SJCRH30 (cell line): ENCODE measurements around the gene PRB4. TPM values are rescaled to one million over a fixed set of nuclear protein-coding genes. Genes with fewer than 3 reads are reported as not detected.
"Not testable (repeated sequence)": the region's sequence is repeated elsewhere in the genome, so short reads cannot be mapped to it uniquely, and the experiment has no call there.

ENCODE experiments used
- DNase-seq, 2 experiments: peaks; one replicate each; pipeline ENCODE4 v3.0.0-alpha.2; 2015 to 2020
- H3K27ac ChIP-seq: fragments of 250-450 bp; sonication (Bioruptor Pico); 2 replicates; pipeline ENCODE4 v1.5.1; 2020; ENCODE audit warnings: mild to moderate bottlenecking, moderate library complexity
- H3K27me3 ChIP-seq: fragments of 250-450 bp; sonication (Bioruptor Pico); 2 replicates; pipeline ENCODE4 v1.5.1; 2020; ENCODE audit warnings: mild to moderate bottlenecking, moderate library complexity
- H3K36me3 ChIP-seq: fragments of 250-450 bp; sonication (Bioruptor Pico); 2 replicates; pipeline ENCODE4 v1.5.1; 2020; ENCODE audit warnings: mild to moderate bottlenecking, moderate library complexity
- H3K4me1 ChIP-seq: fragments of 250-450 bp; sonication (Bioruptor Pico); 2 replicates; pipeline ENCODE4 v1.5.1; 2020; ENCODE audit warnings: mild to moderate bottlenecking, moderate library complexity
- H3K4me3 ChIP-seq: fragments of 250-450 bp; sonication (Bioruptor Pico); 2 replicates; pipeline ENCODE4 v1.5.1; 2020; ENCODE audit warnings: mild to moderate bottlenecking, moderate library complexity
- H3K9me3 ChIP-seq: fragments of 250-450 bp; sonication (Bioruptor Pico); replicated peaks from 2 replicates; pipeline ENCODE4 v1.5.1; 2020; ENCODE audit warnings: mild to moderate bottlenecking, moderate library complexity
- total RNA-seq: library from RNA; depleted of rRNA; stranded (reverse); fragments of >200 nt; shearing (Covaris generic); gene quantifications from 2 replicates; pipeline ENCODE4 v1.2.3, GENCODE V29; 2014; rRNA removed

Gene PRB4
- total RNA-seq: not detected in 2 replicates

- Histone ChIP-seq H3K4me1 (no peaks in the 10 kb centered on the region), H3K27ac (no peak within 1 kb of the TSS), H3K36me3 (no peaks in the 10 kb centered on the region), H3K9me3 (no peaks in the 10 kb centered on the region), H3K4me3 (no peak within 1 kb of the TSS), H3K27me3 (no peaks in the 10 kb centered on the region)
- no peak for DNase-seq
Measured at GRCh38 chr12:11310336-11310735, at the start of gene PRB4. Gene PRB4, minus strand, starts transcription at chr12:11310436. Its CDS starts 38 bp downstream, at chr12:11310398.

- not testable (repeated sequence) for H3K27ac ChIP-seq, DNase-seq, H3K9me3 ChIP-seq, H3K36me3 ChIP-seq, H3K4me3 ChIP-seq, H3K27me3 ChIP-seq, H3K4me1 ChIP-seq
Measured at GRCh38 chr12:11351736-11352135, 41.5 kb upstream of the PRB4 start.

- no peaks in the 10 kb centered on the region for H3K36me3 ChIP-seq
- H3K9me3 ChIP-seq: no peaks in the 10 kb centered on the region
- DNase-seq: no peak
- H3K27ac ChIP-seq: no peak overlapping the region
- no peak overlapping the region for H3K4me3 ChIP-seq
- no peaks in the 10 kb centered on the region for H3K27me3 ChIP-seq
- no peaks in the 10 kb centered on the region for H3K4me1 ChIP-seq
Measured at GRCh38 chr12:11348439-11348838, 38.2 kb upstream of the PRB4 start.

GRCh38 chr12:11347810-11348209 is 37.6 kb upstream of the PRB4 start:
- DNase-seq: no peak
- Histone ChIP-seq H3K4me1 (no peaks in the 10 kb centered on the region), H3K36me3 (no peaks in the 10 kb centered on the region), H3K9me3 (no peaks in the 10 kb centered on the region), H3K4me3 (no peak overlapping the region), H3K27ac (no peak overlapping the region), H3K27me3 (no peaks in the 10 kb centered on the region)

GRCh38 chr12:11344500-11344899 is 34.3 kb upstream of the PRB4 start:
- H3K4me3 ChIP-seq: no peak overlapping the region
- no peaks in the 10 kb centered on the region for H3K9me3 ChIP-seq
- H3K27ac ChIP-seq: no peak overlapping the region
- no peaks in the 10 kb centered on the region for H3K36me3 ChIP-seq
- no peaks in the 10 kb centered on the region for H3K4me1 ChIP-seq
- no peaks in the 10 kb centered on the region for H3K27me3 ChIP-seq
- no peak for DNase-seq

GRCh38 chr12:11324426-11324825 is 14.2 kb upstream of the PRB4 start:
- Histone ChIP-seq H3K27me3 (no peaks in the 10 kb centered on the region), H3K4me3 (no peak overlapping the region), H3K9me3 (no peaks in the 10 kb centered on the region), H3K36me3 (no peaks in the 10 kb centered on the region), H3K4me1 (no peaks in the 10 kb centered on the region), H3K27ac (no peak overlapping the region)
- no peak for DNase-seq

- no peak for DNase-seq
- Histone ChIP-seq H3K27ac (no peak overlapping the region), H3K4me1 (no peaks in the 10 kb centered on the region)
Measured at GRCh38 chr12:11321980-11322379, 11.7 kb upstream of the PRB4 start.

GRCh38 chr12:11307143-11307542 is 3.1 kb downstream of the PRB4 start:
- Histone ChIP-seq H3K4me1 (no peaks in the 10 kb centered on the region), H3K27me3 (no peaks in the 10 kb centered on the region), H3K4me3 (no peak overlapping the region), H3K9me3 (no peaks in the 10 kb centered on the region), H3K27ac (no peak overlapping the region), H3K36me3 (no peaks in the 10 kb centered on the region)
- DNase-seq: no peak

More at GRCh38 chr12:11321980-11322379, 11.7 kb upstream of the PRB4 start:
- Histone ChIP-seq H3K9me3 (no peaks in the 10 kb centered on the region), H3K36me3 (no peaks in the 10 kb centered on the region), H3K27me3 (no peaks in the 10 kb centered on the region), H3K4me3 (no peak overlapping the region)

GRCh38 chr12:11273449-11273848 is 36.8 kb downstream of the PRB4 start:
- Histone ChIP-seq H3K36me3 (no peaks in the 10 kb centered on the region), H3K4me3 (no peak overlapping the region), H3K9me3 (no peaks in the 10 kb centered on the region), H3K27ac (no peak overlapping the region), H3K4me1 (no peaks in the 10 kb centered on the region), H3K27me3 (no peaks in the 10 kb centered on the region)
- no peak for DNase-seq

- H3K27me3 ChIP-seq: no peaks in the 10 kb centered on the region
- no peaks in the 10 kb centered on the region for H3K9me3 ChIP-seq
- no peak within 1 kb of the TSS for H3K4me3 ChIP-seq
- no peaks in the 10 kb centered on the region for H3K4me1 ChIP-seq
- no peaks in the 10 kb centered on the region for H3K36me3 ChIP-seq
- DNase-seq: no peak
- H3K27ac ChIP-seq: no peak within 1 kb of the TSS
Measured at GRCh38 chr12:11269607-11270006, 40.6 kb downstream of the PRB4 start, which contains the start of gene PRB3. Gene PRB3, minus strand, starts transcription at chr12:11269707. Its CDS starts 38 bp downstream, at chr12:11269669.

- H3K27ac ChIP-seq: no peak overlapping the region
Measured at GRCh38 chr12:11264501-11264900, 45.7 kb downstream of the PRB4 start.

More at GRCh38 chr12:11264501-11264900, 45.7 kb downstream of the PRB4 start:
- H3K9me3 ChIP-seq: no peaks in the 10 kb centered on the region
- no peak overlapping the region for H3K4me3 ChIP-seq
- no peaks in the 10 kb centered on the region for H3K4me1 ChIP-seq
- DNase-seq: no peak
- no peaks in the 10 kb centered on the region for H3K27me3 ChIP-seq
- no peaks in the 10 kb centered on the region for H3K36me3 ChIP-seq

Other genes with a start within 250 kb of the PRB4 start
- gene TAS2R46, start 248.1 kb downstream of the PRB4 start, total RNA-seq: 1.2 and 2.3 TPM in 2 replicates
- 0.63 and 0.97 TPM in 2 replicates for gene TAS2R43, start 218.1 kb downstream of the PRB4 start, total RNA-seq
- gene TAS2R30, start 175.8 kb downstream of the PRB4 start, total RNA-seq: 1.7 and 3.6 TPM in 2 replicates
- 9.8 and 10.9 TPM in 2 replicates for gene SMIM10L1, start 139.2 kb downstream of the PRB4 start, total RNA-seq
- gene TAS2R42, start 123.5 kb downstream of the PRB4 start, total RNA-seq: not detected in 2 replicates
- gene PRB3, start 40.7 kb downstream of the PRB4 start, total RNA-seq: not detected in 2 replicates
- gene PRB2, start 85.1 kb upstream of the PRB4 start, total RNA-seq: not detected in 2 replicates